Measurements from ENCODE around the gene CREBBP. TPM values are rescaled to one million over a fixed set of nuclear protein-coding genes. Genes with fewer than 3 reads are reported as not detected.

CREBBP gene
- polyA plus RNA-seq, 1 experiment, result 9.8 TPM

DNA sequence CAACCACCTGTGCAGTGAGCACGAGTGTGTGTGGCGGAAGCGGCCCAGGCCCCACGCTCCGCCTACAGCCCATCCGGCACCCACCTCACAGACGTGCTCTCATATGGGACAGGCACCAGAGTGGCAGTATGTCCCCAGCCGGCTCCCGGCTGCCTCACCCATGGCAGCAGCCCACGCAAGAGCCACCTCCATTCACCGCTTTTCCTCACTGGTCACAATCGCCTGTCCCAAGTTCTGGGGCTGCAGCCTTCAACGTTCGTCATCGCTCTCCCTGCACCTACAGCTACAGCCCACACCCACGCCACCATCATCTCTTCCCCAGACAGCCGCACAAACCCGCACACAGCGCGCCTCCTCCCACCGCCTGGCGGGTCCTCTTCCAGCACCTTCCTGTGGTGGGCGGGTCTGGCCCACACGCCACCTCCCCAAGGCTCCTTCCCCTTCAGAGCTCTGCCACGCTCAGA is 145.7 kb downstream of the CREBBP start:
- Histone ChIP-seq H3K27ac (ENCODE audit: low read depth, low read length) (no peak overlapping the region), H3K4me3 (ENCODE audit: low read depth, low read length) (no peak overlapping the region), H3K27me3 (ENCODE audit: control insufficient read depth, insufficient read depth, low read length) (no peaks in the 10 kb centered on the region), H3K9me3 (ENCODE audit: control insufficient read depth, insufficient read depth, low read length) (peaks cover 6% of the 10 kb centered on the region; the same call in 1 of the 2 replicates)
- TF ChIP-seq, protein P1, sequence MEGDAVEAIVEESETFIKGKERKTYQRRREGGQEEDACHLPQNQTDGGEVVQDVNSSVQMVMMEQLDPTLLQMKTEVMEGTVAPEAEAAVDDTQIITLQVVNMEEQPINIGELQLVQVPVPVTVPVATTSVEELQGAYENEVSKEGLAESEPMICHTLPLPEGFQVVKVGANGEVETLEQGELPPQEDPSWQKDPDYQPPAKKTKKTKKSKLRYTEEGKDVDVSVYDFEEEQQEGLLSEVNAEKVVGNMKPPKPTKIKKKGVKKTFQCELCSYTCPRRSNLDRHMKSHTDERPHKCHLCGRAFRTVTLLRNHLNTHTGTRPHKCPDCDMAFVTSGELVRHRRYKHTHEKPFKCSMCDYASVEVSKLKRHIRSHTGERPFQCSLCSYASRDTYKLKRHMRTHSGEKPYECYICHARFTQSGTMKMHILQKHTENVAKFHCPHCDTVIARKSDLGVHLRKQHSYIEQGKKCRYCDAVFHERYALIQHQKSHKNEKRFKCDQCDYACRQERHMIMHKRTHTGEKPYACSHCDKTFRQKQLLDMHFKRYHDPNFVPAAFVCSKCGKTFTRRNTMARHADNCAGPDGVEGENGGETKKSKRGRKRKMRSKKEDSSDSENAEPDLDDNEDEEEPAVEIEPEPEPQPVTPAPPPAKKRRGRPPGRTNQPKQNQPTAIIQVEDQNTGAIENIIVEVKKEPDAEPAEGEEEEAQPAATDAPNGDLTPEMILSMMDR (IDR thresholded peaks at IDR 0.05; ENCODE audit: low read depth, low read length), result no peak
- POLR2A ChIA-PET, result no interaction called here
- no peak for DNase-seq (ENCODE audit: low read depth, low spot score)
- CTCF ChIA-PET, result no interaction called here

DNA sequence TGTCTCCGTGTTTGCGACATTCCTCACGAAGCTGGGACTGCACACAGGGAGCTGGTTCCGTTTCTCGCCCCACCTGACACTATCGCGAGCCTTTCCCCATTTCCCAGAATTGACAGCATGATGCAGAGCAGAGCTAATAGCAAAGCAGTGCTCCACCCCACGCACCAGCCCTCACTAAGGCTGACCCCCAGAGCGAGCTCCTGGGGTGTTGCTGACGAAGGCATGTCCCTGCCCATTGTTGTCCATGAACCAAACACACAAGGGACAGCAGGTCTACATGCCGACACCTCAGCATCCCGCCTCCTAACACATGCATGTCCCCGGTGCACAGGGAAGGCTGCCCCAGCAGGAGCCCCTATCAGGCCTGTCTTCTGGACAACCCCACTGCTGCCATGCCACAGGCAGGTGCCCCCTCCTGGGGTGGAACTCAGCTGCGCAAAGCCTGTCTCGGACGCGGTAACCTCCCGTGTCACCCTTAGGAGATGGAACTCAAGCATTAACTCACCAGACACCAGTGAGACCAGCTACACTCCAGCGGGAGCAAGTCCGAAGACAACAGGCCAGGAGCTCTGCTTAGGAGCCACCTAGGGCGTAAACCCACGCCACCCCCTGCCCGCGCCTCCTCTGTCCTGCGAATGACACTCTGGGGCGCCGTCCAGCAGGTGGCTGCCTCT is 146.3 kb downstream of the CREBBP start:
- no peak overlapping the region for H3K4me3 ChIP-seq (ENCODE audit: low read depth, low read length)
- ChIA-PET POLR2A (no interaction called here), CTCF (no interaction called here)
- no peak overlapping the region for H3K27ac ChIP-seq (ENCODE audit: low read depth, low read length)
- no peak for DNase-seq (ENCODE audit: low read depth, low spot score)
- peaks cover 6% of the 10 kb centered on the region; the same call in 1 of the 2 replicates for H3K9me3 ChIP-seq (ENCODE audit: control insufficient read depth, insufficient read depth, low read length)
- H3K27me3 ChIP-seq (ENCODE audit: control insufficient read depth, insufficient read depth, low read length), result no peaks in the 10 kb centered on the region
- TF ChIP-seq, protein P1 (IDR thresholded peaks at IDR 0.05; ENCODE audit: low read depth, low read length), result no peak

DNA sequence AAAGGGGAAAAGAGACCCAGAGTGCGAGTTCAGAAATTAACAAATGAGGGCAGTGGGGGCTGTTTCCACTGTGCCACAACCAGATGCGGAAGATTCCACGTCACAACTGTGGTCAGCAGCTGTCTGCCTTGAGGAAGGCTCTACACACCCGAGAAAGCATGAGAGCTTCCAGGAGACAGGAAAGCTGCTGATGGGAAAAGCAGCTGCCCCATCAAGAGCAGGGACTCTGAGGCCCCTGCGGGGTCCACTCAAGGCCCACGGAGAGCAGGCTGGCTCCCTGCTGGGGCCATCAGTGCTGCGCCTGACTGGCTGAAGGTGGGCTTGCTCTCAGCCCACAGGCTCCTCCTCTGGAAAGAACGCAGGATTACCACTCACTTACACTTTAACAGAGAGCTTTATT is 148.3 kb downstream of the CREBBP start:
- TF ChIP-seq, protein P1 (IDR thresholded peaks at IDR 0.05; ENCODE audit: low read depth, low read length), result no peak
- Histone ChIP-seq H3K27me3 (ENCODE audit: control insufficient read depth, insufficient read depth, low read length) (no peaks in the 10 kb centered on the region), H3K9me3 (ENCODE audit: control insufficient read depth, insufficient read depth, low read length) (peaks cover 6% of the 10 kb centered on the region; the same call in 1 of the 2 replicates), H3K27ac (ENCODE audit: low read depth, low read length) (no peak overlapping the region), H3K4me3 (ENCODE audit: low read depth, low read length) (no peak overlapping the region)
- DNase-seq (ENCODE audit: low read depth, low spot score), result no peak
- ChIA-PET POLR2A (interaction anchor here (1.3 kb wide), 1 partner anchor 15 kb away, joined by 3 read pairs; the partner anchor contains the start of gene TRAP1), CTCF (no interaction called here)

DNA sequence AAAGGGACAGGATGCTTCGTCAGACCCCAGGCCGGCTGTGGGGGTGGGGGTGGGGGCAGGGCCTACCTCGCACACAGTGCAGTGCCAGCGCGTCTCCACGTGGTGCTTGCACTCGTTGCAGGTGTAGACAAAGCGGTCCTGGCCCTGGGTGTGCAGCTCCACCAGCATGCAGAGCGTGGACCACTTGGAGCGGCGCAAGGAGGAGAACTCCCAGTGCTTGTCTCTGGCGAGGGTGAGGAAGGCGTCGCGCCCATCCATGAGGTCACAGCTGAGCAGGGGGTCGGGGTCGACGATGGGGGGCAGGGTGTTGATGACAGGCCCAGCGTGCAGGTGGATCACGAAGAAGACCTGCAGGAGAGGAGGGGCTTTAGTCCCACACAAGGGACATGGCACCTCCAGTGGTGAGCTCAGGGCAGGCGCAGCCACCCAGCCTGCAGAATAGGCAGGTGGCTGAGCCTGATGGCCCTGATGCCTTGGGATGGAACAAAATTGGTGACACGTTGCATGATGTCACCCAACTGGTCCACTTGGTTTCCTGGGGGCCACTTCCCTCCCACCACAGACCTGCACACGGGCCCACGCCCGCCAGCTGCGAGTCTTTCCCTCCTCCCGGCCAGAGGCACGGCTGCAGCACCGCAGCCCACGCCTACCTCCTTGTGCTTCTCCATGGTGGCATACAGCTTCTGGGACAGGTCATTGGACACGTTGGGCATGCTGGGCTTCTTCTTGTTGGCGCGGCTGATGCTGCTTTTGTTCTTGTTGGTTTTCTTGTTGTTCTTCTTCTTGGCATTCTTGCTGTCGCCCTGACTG is 149.2 kb downstream of the CREBBP start:
- H3K4me3 ChIP-seq (ENCODE audit: low read depth, low read length), result no peak overlapping the region
- CTCF ChIA-PET, result no interaction called here
- DNase-seq (ENCODE audit: low read depth, low spot score), result no peak
- peaks cover 6% of the 10 kb centered on the region; the same call in 1 of the 2 replicates for H3K9me3 ChIP-seq (ENCODE audit: control insufficient read depth, insufficient read depth, low read length)
- TF ChIP-seq, protein P1 (IDR thresholded peaks at IDR 0.05; ENCODE audit: low read depth, low read length), result no peak
- no peak overlapping the region for H3K27ac ChIP-seq (ENCODE audit: low read depth, low read length)
- H3K27me3 ChIP-seq (ENCODE audit: control insufficient read depth, insufficient read depth, low read length), result no peaks in the 10 kb centered on the region
- POLR2A ChIA-PET, result interaction anchor here (1.3 kb wide), 1 partner anchor 14 kb away, joined by 3 read pairs; the partner anchor contains the start of gene TRAP1
